Measurements from ENCODE around the gene MCRIP1.

MCRIP1 gene

DNA sequence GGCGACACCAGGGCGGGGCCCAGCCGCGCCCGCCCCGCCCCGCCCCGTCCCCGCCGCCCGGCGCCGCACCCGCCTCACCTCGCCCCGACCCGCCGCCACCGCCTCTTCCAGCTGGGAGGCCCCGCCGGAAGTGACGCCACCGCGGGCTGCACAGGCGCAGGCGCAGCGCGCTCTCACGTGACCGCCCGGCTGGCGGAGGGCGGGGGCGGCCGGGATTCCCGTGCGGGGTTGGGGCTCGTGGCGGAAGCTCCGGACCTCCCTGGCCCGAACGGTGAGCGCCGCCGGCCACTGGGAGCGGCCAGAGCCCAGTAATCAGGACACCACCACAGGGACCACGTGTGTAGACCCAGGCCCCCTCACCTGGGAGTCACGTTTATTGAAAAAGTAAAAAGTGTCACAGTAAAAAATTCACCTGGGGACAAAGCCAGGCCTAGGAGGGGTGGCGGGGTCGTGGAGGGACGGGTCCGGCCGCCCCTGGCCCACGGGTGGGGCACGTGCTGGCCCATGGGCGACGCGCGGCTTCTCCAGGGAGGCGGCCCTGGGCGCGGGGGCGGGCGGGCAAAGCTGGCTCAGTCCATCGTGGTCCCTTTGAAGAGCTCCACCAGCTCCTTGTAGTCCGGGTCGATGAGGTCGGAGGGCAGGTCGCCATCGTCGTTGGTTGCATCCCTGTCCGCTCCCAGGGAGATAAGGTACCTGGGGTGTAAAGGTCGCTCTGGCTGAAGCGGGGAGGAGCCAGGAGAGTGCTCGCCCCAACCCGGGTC is at the start of gene MCRIP1:
Gene MCRIP1 (minus strand): TSS at position 132 of the 761 bp plus-strand sequence. CDS start 8,785 bp downstream, outside the sequence.
- DNase-seq = peak; percentile 98

DNA sequence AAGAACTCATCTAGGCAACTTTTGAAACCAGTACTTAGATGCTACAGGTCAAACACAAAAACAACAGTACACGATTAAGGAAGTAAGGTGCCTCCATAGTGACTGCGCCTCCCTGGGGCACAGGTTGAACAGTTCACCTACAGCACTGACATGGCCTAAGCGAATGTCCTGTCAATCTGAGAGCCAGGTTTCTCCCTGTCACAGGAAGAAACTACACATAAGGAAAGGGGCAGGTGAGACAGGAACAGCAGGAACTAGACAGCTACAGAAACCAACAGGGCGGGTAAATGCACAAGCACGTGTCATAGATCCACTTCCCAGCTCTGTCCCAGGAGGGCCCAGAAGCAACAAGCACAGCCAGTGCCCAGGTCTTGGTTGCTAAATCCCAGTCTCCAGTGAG is 46.0 kb upstream of the MCRIP1 start:
- no peak for DNase-seq

GRCh38 chr17:81878294-81878693 is 45.2 kb upstream of the MCRIP1 start:
- DNase-seq = no peak

DNA sequence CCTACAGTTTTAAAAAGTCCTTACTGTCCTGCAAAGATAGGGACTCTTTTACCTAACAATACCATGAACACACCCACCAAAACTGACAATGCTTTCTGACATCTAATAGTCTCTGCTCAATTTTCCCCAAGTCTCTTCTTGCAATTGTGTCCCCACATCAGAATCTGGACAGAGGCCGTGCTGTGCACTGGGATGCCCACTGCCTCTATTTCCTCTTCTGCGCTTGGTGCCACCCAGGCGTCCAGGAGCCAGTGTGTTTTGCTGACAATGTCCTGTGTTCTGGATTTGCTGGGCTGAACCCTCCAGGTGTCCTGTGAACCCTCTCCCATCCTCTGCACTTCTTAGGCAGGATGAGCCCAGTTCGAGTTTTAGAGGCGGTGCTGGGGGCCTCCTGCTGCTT is 44.5 kb upstream of the MCRIP1 start:
- DNase-seq = no peak

DNA sequence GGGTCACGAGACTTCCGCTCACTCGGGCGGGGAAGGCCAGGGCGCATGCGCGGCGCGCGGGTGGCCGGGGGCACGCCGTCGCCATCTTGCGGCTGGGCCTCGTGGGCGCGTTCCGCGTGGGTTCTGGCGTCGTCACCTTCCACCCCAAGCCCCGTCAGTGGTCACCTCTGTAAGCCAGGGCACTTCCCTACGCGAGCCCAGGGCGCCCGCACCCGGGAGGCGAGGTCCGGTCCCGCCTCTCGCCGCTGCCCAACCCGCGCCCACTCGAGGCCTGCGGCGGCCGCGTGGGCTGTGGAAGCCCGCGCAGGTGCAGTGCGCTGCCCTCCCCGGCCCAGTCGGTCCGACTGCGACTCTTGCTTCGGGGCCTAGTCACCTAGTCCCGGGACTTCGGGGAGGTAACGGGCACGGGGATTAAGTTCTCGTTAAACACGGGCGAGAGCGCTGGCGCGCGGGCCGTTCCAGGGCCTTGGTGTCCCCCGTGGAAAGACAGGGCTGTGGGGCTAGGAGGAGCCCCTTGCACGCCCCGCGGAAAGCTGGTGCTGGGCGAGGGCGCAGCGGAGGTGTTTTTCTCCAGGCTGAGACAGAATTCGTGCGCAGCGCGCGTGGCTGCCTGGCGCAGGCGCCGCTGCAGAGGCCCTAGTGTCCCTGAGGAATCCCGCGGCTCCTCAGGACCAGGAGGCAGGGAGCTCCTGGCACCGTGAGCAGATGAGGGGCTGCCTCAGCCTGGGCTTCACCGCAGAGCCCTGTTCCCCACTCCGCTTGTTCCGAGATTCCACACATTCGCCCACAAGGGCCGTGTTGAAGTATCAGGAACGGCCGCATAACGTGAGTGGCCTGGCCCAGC is 38.5 kb upstream of the MCRIP1 start:
- DNase-seq = peak; percentile 83

GRCh38 chr17:81870981-81871386 is 37.9 kb upstream of the MCRIP1 start, which contains the start of gene ARHGDIA:
Gene ARHGDIA, minus strand, starts transcription at chr17:81871337. Its CDS starts 1,407 bp downstream, at chr17:81869930.
- peak; percentile 92 for DNase-seq

GRCh38 chr17:81870131-81870980 is 37.3 kb upstream of the MCRIP1 start:
- DNase-seq = peak; percentile 75

- peak; percentile 87 for DNase-seq
These were observed 36.4 kb upstream of the MCRIP1 start for GRCh38 chr17:81869221-81870130.

DNA sequence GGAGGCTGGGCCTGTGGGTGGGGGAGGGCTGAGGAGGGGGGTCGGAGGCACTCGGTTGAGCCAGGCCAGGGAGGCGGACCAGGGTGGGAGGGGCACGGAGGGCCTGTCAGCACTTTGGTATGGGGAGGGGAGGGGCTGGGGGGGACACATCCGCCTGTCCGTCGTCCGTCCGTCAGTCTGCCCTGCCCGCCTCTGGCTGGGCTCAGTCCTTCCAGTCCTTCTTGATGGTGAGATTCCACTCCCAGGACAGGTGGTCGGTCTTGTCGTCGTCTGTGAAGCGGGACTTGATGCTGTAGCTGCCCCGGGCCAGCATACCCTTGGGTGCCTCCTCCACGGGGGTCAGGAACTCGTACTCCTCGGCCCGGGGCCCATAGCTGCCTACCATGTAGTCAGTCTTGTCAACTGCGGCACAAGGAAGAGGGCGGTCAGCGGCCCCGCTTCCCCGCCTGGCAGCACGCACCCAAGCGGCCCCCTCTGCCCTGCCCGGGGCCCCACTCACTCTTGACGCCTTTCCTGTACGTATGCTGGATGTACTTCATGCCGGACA is 35.7 kb upstream of the MCRIP1 start:
- peak; percentile 98 for DNase-seq

DNA sequence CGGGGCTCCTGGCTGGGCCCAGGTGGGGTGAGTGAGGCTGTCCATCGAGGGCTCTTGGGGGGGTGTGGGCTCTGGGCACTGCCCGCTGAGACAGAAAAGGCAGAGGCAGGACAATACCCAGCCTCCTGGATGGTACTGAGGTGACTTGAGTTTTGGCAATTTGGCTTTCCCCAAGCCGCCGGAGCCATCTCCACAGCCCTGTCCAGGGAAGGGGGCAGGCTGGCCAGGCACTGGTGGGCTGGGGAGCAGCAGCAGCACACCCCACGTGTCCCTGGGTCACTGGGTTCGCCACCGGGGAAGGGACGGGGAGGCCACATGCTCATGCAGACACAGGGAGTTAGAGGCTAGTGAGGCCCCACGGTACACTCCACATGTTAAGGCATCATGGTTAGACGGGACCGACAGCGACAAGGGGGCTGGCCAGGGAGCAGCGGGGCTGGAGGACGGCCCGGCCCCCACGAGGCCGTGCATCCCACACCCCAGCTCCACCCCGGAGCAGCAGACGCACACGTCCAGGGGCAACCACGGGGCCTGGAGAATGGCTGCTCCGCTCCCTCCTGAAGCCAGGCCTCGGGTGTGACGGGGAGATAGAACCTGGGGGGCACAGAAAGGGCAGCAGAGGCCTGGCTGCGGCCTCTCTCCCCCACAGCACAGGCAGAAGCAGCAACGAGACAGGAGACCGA is 35.0 kb upstream of the MCRIP1 start:
- no peak for DNase-seq

DNA sequence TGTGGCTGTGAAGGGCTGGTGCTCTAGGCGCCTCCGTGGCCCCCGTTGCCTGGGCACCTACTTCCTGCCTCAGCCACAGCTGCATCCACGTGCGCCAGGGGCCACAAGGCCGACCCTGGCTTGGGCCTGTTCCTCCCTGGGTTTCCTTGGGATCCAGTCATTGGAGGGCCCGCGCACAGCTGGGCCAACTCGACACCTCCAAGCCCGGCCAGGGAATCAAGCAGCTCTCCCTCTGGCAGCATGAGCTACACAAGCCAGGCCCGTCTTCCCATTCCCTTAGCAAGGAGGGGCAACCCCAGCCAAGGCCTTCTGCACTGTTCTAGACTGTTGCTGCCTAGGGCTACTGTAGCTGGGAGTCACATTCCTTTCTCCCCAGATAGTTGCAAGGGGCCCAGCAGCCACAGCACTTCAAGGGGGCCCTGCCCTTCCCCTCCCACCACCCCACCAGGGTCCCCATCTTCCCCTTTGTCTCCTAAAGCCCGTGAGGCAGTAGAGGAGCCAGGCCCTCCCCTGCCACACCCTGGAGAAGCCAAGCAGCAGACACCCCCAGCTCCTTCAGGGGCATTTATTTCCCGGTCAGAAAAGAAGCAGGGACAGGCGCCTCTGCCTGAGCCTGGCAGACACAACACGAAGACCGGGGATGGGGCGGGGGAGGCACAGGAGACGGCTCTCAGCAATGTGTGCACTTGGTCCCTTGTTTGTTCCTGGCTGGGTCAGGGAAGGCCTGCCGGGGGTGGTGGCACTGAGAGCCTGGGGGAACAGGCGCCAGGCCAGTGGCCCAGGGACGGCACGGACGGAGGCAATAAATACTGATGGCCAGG is 34.3 kb upstream of the MCRIP1 start:
- peak; percentile 93 for DNase-seq

- DNase-seq = no peak
These were observed 33.5 kb upstream of the MCRIP1 start for GRCh38 chr17:81866440-81867169.

- no peak for DNase-seq
These were observed 32.8 kb upstream of the MCRIP1 start for GRCh38 chr17:81865733-81866439.

DNA sequence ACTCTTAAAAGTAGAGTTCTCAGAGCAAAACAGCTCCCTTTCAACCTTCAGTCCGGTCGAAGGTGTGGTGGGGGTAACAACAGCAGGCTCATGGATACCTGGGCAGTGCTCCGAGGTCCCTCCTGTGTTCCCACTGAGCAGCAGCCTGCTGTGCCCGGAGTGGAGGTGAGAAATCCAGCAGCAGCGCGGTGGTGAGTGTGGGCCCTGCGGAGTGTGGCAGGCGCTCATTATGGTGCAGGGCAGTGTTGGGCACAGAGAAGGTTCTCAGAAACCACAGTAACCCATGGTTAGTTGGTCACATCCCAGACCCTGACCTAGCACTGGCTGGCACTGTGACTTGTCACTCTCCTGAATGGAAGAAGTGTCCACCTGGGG is 32.3 kb upstream of the MCRIP1 start:
- no peak for DNase-seq

- no peak for DNase-seq
These were observed 31.0 kb upstream of the MCRIP1 start for GRCh38 chr17:81863833-81864768.

GRCh38 chr17:81863123-81863675 is 30.1 kb upstream of the MCRIP1 start:
- DNase-seq = no peak
